ENCODE data around the gene MACROD2.

The MACROD2 gene

DNA sequence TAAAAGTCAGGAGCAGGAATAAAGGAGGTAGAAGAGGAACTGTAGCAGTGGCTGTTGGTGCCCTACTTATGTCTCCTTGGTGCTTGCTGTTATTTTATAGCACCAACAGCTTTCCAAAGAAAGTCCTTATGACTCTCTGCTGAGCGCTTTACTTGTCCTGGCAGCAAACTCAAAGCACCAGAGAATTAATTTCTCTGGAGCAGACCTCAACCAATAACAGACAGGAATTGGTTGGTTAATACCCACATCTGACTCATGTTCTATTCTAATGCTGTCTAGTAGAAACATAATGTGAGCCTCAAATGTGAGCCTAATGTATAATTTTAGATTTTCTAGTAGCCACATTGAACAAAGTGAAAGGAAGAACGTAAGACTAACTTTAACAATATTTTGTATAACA, 1892.1 kb downstream of the MACROD2 start:
- DNase-seq (ENCODE audit: low read depth, low spot score), result no peak
- H3K36me3 ChIP-seq (ENCODE audit: insufficient read depth, insufficient read length, low read length), result no peaks in the 10 kb centered on the region
- H3K27me3 ChIP-seq (ENCODE audit: insufficient read depth, insufficient read length), result no peaks in the 10 kb centered on the region
- no peak overlapping the region for H3K4me3 ChIP-seq (ENCODE audit: insufficient read length, low read depth)
- H3K9me3 ChIP-seq (ENCODE audit: insufficient read depth, low read length), result 0 out of 2 replicates have a peak, but pooled peaks cover 6% of the 10 kb centered on the region
- TF ChIP-seq ZNF274 (IDR thresholded peaks at IDR 0.05; ENCODE audit: low read depth, low read length) (no peak), YY1 (IDR thresholded peaks at IDR 0.05; ENCODE audit: insufficient read depth, insufficient read length) (no peak), SUZ12 (IDR thresholded peaks at IDR 0.05; ENCODE audit: extremely low read depth, insufficient read depth, insufficient read length) (no peak)
- no peaks in the 10 kb centered on the region for H3K4me1 ChIP-seq (ENCODE audit: insufficient read depth, insufficient read length)
- no peak overlapping the region for H3K9ac ChIP-seq (ENCODE audit: insufficient read length, low read depth)

DNA sequence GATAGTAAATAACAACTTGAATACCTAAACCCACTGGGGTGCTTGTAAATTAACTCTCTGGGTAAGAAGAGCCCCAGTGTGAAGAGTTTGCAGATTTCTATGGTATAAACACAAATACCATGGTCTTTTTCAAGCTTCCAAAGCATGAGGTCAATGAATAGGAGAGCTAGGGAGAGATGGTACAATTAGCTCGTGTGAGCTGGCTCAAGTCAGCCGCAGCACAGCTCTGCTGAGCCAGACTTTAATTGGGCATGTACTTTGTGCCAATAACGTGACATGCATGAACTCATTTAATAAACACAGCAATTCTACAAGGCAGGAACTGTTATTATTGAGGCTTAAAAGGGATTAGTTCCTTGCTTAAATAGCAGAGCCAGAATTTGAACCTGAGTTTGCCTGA, 1893.7 kb downstream of the MACROD2 start:
- Histone ChIP-seq H3K4me1 (ENCODE audit: insufficient read depth, insufficient read length) (no peaks in the 10 kb centered on the region), H3K4me3 (ENCODE audit: insufficient read length, low read depth) (no peak overlapping the region), H3K9ac (ENCODE audit: insufficient read length, low read depth) (no peak overlapping the region), H3K9me3 (ENCODE audit: insufficient read depth, low read length) (0 out of 2 replicates have a peak, but pooled peaks cover 6% of the 10 kb centered on the region), H3K36me3 (ENCODE audit: insufficient read depth, insufficient read length, low read length) (no peaks in the 10 kb centered on the region), H3K27me3 (ENCODE audit: insufficient read depth, insufficient read length) (no peaks in the 10 kb centered on the region)
- TF ChIP-seq YY1 (IDR thresholded peaks at IDR 0.05; ENCODE audit: insufficient read depth, insufficient read length) (no peak), SUZ12 (IDR thresholded peaks at IDR 0.05; ENCODE audit: extremely low read depth, insufficient read depth, insufficient read length) (no peak), ZNF274 (IDR thresholded peaks at IDR 0.05; ENCODE audit: low read depth, low read length) (no peak)
- no peak for DNase-seq (ENCODE audit: low read depth, low spot score)

- H3K9ac ChIP-seq (ENCODE audit: insufficient read length, low read depth), result no peak overlapping the region
Measured at GRCh38 chr20:15889514-15890256, 1894.4 kb downstream of the MACROD2 start.

DNA sequence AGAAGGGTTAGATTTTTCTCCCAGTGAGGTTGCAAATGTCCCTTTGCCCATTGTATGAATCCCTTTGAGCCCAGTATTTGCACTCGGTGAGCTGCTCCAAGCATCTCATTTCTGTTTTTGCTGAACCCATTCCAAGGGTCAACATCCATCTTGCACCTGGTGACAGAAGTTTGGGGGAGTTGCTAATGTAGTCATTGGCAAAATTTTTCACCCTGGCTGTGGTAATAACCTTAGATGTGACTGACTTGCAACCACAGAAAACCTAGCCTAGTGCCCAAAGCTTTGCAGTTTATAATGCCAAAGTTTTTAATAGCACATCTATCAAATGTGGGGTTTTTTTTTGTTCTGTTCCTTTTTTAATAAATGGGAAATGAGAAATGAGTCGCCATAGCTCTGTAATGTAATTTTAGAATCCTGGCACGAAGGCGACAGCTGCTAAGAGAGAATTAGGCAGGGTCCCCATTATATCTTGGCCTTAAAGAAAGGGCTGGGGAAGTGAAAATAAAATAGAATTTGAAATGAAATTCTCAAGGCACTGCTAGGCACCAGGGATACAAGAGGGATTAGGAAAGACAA, 1895.2 kb downstream of the MACROD2 start:
- Histone ChIP-seq H3K4me3 (ENCODE audit: insufficient read length, low read depth) (no peak overlapping the region), H3K9ac (ENCODE audit: insufficient read length, low read depth) (no peak overlapping the region), H3K9me3 (ENCODE audit: insufficient read depth, low read length) (0 out of 2 replicates have a peak, but pooled peaks cover 6% of the 10 kb centered on the region), H3K36me3 (ENCODE audit: insufficient read depth, insufficient read length, low read length) (no peaks in the 10 kb centered on the region), H3K4me1 (ENCODE audit: insufficient read depth, insufficient read length) (no peaks in the 10 kb centered on the region), H3K27me3 (ENCODE audit: insufficient read depth, insufficient read length) (no peaks in the 10 kb centered on the region)
- TF ChIP-seq YY1 (IDR thresholded peaks at IDR 0.05; ENCODE audit: insufficient read depth, insufficient read length), result no peak
- no peak for TF ChIP-seq SUZ12 (IDR thresholded peaks at IDR 0.05; ENCODE audit: extremely low read depth, insufficient read depth, insufficient read length)
- TF ChIP-seq ZNF274 (IDR thresholded peaks at IDR 0.05; ENCODE audit: low read depth, low read length), result no peak
- DNase-seq (ENCODE audit: low read depth, low spot score), result no peak

More at GRCh38 chr20:15889514-15890256, 1894.4 kb downstream of the MACROD2 start:
- H3K4me3 ChIP-seq (ENCODE audit: insufficient read length, low read depth), result no peak overlapping the region
- H3K9me3 ChIP-seq (ENCODE audit: insufficient read depth, low read length), result 0 out of 2 replicates have a peak, but pooled peaks cover 6% of the 10 kb centered on the region
- no peaks in the 10 kb centered on the region for H3K4me1 ChIP-seq (ENCODE audit: insufficient read depth, insufficient read length)
- no peaks in the 10 kb centered on the region for H3K36me3 ChIP-seq (ENCODE audit: insufficient read depth, insufficient read length, low read length)
- no peak for TF ChIP-seq SUZ12 (IDR thresholded peaks at IDR 0.05; ENCODE audit: extremely low read depth, insufficient read depth, insufficient read length)
- no peak for TF ChIP-seq YY1 (IDR thresholded peaks at IDR 0.05; ENCODE audit: insufficient read depth, insufficient read length)
- TF ChIP-seq ZNF274 (IDR thresholded peaks at IDR 0.05; ENCODE audit: low read depth, low read length), result no peak
- no peaks in the 10 kb centered on the region for H3K27me3 ChIP-seq (ENCODE audit: insufficient read depth, insufficient read length)
- no peak for DNase-seq (ENCODE audit: low read depth, low spot score)

- no peak for TF ChIP-seq YY1 (IDR thresholded peaks at IDR 0.05; ENCODE audit: insufficient read depth, insufficient read length)
- no peak for TF ChIP-seq ZNF274 (IDR thresholded peaks at IDR 0.05; ENCODE audit: low read depth, low read length)
- no peak for TF ChIP-seq SUZ12 (IDR thresholded peaks at IDR 0.05; ENCODE audit: extremely low read depth, insufficient read depth, insufficient read length)
- Histone ChIP-seq H3K27me3 (ENCODE audit: insufficient read depth, insufficient read length) (no peaks in the 10 kb centered on the region), H3K36me3 (ENCODE audit: insufficient read depth, insufficient read length, low read length) (no peaks in the 10 kb centered on the region), H3K4me1 (ENCODE audit: insufficient read depth, insufficient read length) (no peaks in the 10 kb centered on the region), H3K9ac (ENCODE audit: insufficient read length, low read depth) (no peak overlapping the region), H3K4me3 (ENCODE audit: insufficient read length, low read depth) (no peak overlapping the region), H3K9me3 (ENCODE audit: insufficient read depth, low read length) (no peaks in the 10 kb centered on the region)
- no peak for DNase-seq (ENCODE audit: low read depth, low spot score)
Measured at GRCh38 chr20:15895126-15895525, 1899.8 kb downstream of the MACROD2 start.

DNA sequence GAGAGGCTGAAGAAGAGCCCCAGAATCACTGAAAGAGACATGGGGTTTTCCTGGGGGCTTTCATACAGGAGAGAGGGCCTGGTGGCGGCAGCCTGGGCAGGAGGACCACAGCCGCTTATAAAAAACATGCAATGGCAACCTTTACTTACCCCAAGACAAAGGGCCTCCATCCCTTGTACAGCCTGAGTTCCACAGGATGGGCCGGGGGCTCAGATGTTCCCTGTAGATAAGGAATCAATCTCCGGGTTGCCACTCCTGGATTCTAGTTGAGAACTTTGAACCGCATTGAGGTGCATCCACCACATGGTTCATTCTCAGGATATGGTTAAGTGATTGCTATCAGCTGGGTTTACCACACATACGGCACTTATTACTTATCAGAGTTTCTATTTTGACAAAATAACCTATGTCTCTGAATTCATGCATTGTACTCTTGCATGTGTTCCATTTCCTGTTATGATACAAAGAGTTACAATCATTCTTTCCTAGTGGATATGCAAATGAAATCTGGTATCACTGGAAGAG, 1900.3 kb downstream of the MACROD2 start:
- H3K27me3 ChIP-seq (ENCODE audit: insufficient read depth, insufficient read length), result no peaks in the 10 kb centered on the region
- H3K9ac ChIP-seq (ENCODE audit: insufficient read length, low read depth), result no peak overlapping the region
- H3K4me1 ChIP-seq (ENCODE audit: insufficient read depth, insufficient read length), result no peaks in the 10 kb centered on the region
- no peak for DNase-seq (ENCODE audit: low read depth, low spot score)
- no peaks in the 10 kb centered on the region for H3K36me3 ChIP-seq (ENCODE audit: insufficient read depth, insufficient read length, low read length)
- H3K9me3 ChIP-seq (ENCODE audit: insufficient read depth, low read length), result no peaks in the 10 kb centered on the region
- no peak overlapping the region for H3K4me3 ChIP-seq (ENCODE audit: insufficient read length, low read depth)
- TF ChIP-seq YY1 (IDR thresholded peaks at IDR 0.05; ENCODE audit: insufficient read depth, insufficient read length) (no peak), SUZ12 (IDR thresholded peaks at IDR 0.05; ENCODE audit: extremely low read depth, insufficient read depth, insufficient read length) (no peak), ZNF274 (IDR thresholded peaks at IDR 0.05; ENCODE audit: low read depth, low read length) (no peak)

GRCh38 chr20:15899967-15900366, 1904.7 kb downstream of the MACROD2 start:
- H3K36me3 ChIP-seq (ENCODE audit: insufficient read depth, insufficient read length, low read length), result no peaks in the 10 kb centered on the region
- no peak overlapping the region for H3K9ac ChIP-seq (ENCODE audit: insufficient read length, low read depth)
- H3K27me3 ChIP-seq (ENCODE audit: insufficient read depth, insufficient read length), result no peaks in the 10 kb centered on the region
- TF ChIP-seq ZNF274 (IDR thresholded peaks at IDR 0.05; ENCODE audit: low read depth, low read length) (no peak), SUZ12 (IDR thresholded peaks at IDR 0.05; ENCODE audit: extremely low read depth, insufficient read depth, insufficient read length) (no peak), YY1 (IDR thresholded peaks at IDR 0.05; ENCODE audit: insufficient read depth, insufficient read length) (no peak)
- no peak overlapping the region for H3K4me3 ChIP-seq (ENCODE audit: insufficient read length, low read depth)
- no peaks in the 10 kb centered on the region for H3K9me3 ChIP-seq (ENCODE audit: insufficient read depth, low read length)
- no peak for DNase-seq (ENCODE audit: low read depth, low spot score)
- H3K4me1 ChIP-seq (ENCODE audit: insufficient read depth, insufficient read length), result no peaks in the 10 kb centered on the region
